GM15510 (cell line): ENCODE data around the gene THBS3.

ENCODE experiments used
- POLR2A ChIP-seq: IDR thresholded peaks from 3 replicates; pipeline ENCODE4 v1.6.1; 2011; ENCODE audit warnings: borderline replicate concordance; ENCODE audit not compliant: insufficient read length; ENCODE audit errors: extremely low read depth

The THBS3 gene

GRCh38 chr1:155183775-155184221 is 23.9 kb downstream of the THBS3 start:
- no peak for TF ChIP-seq POLR2A

DNA sequence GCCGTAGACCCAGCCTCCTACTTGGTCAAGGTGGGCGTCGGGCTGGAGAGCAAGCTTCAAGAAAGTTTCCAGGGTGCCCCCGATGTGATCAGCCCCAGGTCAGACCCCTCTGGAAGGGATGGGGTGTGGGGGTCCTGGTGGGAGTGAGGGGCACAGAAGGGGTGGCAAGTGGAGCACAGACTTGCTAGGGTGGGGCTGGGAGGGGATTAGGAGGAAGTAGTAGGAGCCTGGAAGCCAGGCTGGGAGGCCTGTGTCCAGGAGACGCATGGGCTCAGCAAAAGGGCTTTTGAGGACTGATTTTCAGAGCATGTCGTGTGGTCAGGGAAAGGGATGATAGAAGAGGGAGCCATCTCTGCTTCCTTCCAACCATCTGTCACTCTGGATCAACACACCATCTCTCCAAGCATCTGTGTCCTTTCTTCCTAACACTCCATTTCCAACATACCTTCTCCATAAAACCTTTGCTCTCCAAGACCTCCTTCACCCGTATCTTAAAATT is 25.6 kb downstream of the THBS3 start:
- no peak for TF ChIP-seq POLR2A

DNA sequence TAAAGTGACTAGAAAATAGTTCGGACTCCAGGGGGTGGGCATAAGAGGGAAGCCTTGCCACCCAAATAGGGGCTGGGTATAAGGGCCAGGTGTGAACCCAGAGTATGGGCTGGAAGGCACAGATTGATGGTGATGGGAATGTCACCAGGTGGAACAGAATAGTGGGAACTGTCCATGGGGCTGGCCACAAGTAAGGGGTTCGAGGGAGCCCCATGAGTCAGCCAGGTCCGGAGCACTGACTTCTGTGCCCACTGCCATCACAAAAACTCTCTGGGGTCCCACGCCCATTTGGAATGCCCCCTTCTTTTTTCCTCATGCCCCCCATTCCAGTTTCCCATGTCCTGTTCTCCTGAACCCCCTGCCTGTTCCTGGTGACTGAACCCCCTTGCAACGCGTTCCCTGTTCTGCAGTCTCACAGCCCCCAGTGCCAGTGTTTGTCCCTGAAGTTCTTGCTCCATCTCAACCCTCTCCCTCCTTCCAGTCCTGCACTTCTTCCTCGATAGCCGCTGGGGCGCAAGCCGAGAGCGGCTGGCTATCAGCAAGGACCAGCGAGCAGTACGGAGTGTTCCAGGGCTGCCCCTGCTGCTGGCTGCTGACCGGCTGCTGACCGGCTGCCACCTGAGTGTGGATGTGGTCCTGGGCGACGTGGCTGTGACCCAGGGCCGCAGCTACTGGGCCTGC is 26.2 kb downstream of the THBS3 start:
- no peak for TF ChIP-seq POLR2A

GRCh38 chr1:155179112-155180031 is 28.3 kb downstream of the THBS3 start:
- TF ChIP-seq POLR2A, result no peak

- TF ChIP-seq POLR2A, result no peak
Observed at GRCh38 chr1:155178441-155179111, 29.1 kb downstream of the THBS3 start.

DNA sequence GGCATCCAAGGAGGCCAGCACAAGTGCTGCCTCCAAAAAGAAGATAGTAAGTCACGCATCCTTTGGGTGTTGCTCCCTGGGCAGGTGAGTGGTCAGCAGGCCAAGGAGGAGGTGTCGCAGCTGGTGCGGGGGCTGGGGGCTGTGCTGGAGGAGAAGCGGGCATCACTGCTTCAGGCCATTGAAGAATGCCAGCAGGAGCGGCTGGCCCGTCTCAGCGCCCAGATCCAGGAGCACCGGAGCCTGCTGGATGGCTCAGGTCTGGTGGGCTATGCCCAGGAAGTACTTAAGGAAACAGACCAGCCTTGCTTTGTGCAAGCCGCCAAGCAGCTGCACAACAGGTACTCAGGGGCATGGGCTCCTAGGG is 29.8 kb downstream of the THBS3 start:
- no peak for TF ChIP-seq POLR2A

GRCh38 chr1:155177192-155177917 is 30.3 kb downstream of the THBS3 start:
- TF ChIP-seq POLR2A, result no peak

- no peak for TF ChIP-seq POLR2A
Observed at GRCh38 chr1:155176544-155177071, 31.1 kb downstream of the THBS3 start.

DNA sequence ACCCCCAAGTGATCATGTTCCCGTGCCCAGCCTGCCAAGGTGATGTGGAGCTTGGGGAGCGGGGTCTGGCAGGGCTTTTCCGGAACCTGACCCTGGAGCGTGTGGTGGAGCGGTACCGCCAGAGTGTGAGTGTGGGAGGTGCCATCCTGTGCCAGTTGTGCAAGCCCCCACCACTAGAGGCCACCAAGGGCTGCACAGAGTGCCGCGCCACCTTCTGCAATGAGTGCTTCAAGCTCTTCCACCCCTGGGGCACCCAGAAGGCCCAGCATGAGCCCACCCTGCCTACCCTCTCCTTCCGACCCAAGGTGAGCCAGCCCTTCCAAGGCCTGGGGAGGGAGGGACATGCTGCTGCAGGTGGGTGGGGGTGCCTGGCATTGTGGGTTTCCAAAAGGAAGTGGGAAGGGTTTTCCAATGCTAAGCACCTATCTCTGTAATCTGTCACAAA is 31.7 kb downstream of the THBS3 start:
- no peak for TF ChIP-seq POLR2A

- no peak for TF ChIP-seq POLR2A
Observed at GRCh38 chr1:155175281-155175926, 32.3 kb downstream of the THBS3 start.

GRCh38 chr1:155174324-155175280 is 33.1 kb downstream of the THBS3 start:
- no peak for TF ChIP-seq POLR2A

DNA sequence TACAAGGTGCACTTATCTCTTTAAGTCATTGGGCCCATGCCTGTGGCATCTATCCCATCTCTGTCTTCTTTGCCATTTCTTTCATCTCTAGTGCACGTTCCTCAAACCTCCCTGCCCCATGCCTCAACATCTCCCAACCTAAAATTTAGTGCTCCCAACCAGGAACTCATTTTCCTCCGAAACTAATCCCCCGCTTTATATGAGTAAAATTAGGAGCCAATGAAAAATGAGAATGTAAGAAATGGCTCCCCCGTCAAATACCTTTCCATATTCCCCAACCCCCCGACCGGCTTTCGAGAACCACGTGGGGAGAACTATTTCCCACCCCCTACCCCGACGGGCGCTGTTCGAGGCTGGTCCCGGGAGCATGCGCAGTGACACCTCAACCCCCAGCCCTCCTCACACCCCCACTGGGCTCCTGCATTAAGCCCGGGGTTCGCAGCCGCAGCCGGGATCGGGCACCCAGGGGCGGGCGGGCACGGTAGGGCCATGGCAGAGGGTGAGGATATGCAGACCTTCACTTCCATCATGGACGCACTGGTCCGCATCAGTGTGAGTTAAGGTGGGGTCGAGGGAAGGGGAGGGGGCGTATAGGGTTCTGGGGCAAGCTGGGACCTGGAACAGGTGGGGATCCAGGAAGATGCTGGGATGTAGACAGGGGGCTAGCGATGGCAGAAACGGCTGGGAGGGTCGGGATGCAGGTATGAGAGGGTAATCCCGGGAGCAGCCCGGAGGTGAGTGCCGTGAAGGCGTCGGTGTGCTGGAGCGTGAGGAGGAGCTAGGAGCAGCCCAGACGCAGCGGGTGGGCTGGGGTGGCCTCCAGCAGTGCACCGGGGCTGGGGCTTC is 34.0 kb downstream of the THBS3 start, which contains the start of gene TRIM46:
TRIM46 (plus strand) TSS at position 372 of the 846 bp plus-strand sequence; CDS start at position 490, 118 bp downstream.
- TF ChIP-seq POLR2A, result no peak
